A172 (cell line): ENCODE data around the gene NCK2. TPM values are rescaled to one million over a fixed set of nuclear protein-coding genes. Genes with fewer than 3 reads are reported as not detected.
"Not testable (repeated sequence)": the region's sequence is repeated elsewhere in the genome, so short reads cannot be mapped to it uniquely, and the experiment has no call there.

Experiments
- DNase-seq: peaks from one replicate; pipeline ENCODE4 v3.0.0-alpha.2; 2015; ENCODE audit warnings: low spot score
- total RNA-seq: library from RNA; depleted of rRNA; stranded (reverse); fragments of >200 nt; shearing (Covaris generic); gene quantifications from 2 replicates; pipeline ENCODE4 v1.2.3, GENCODE V29; 2014

NCK2 gene
- total RNA-seq, 1 experiment from 2014 or later: 44.0 TPM

- DNase-seq: no peak
These were observed 11.7 kb downstream of the NCK2 start for GRCh38 chr2:105756435-105756834.

GRCh38 chr2:105756865-105757264, 12.2 kb downstream of the NCK2 start:
- DNase-seq: not testable (repeated sequence)

GRCh38 chr2:105757433-105757832, 12.7 kb downstream of the NCK2 start:
- DNase-seq: no peak

GRCh38 chr2:105760191-105760590, 15.5 kb downstream of the NCK2 start:
- no peak for DNase-seq

- no peak for DNase-seq
These were observed 16.1 kb downstream of the NCK2 start for GRCh38 chr2:105760639-105761337.

GRCh38 chr2:105761931-105762515, 17.3 kb downstream of the NCK2 start:
- no peak for DNase-seq

- no peak for DNase-seq
These were observed 18.4 kb downstream of the NCK2 start for GRCh38 chr2:105763076-105763475.

GRCh38 chr2:105764059-105764458, 19.3 kb downstream of the NCK2 start:
- no peak for DNase-seq

GRCh38 chr2:105765415-105766299, 20.9 kb downstream of the NCK2 start:
- DNase-seq: no peak

GRCh38 chr2:105766300-105766866, 21.7 kb downstream of the NCK2 start:
- no peak for DNase-seq

GRCh38 chr2:105768176-105768575, 23.5 kb downstream of the NCK2 start:
- no peak for DNase-seq

- DNase-seq: no peak
These were observed 24.3 kb downstream of the NCK2 start for GRCh38 chr2:105768961-105769452.

GRCh38 chr2:105769504-105769903, 24.8 kb downstream of the NCK2 start:
- DNase-seq: no peak

GRCh38 chr2:105770149-105770548, 25.4 kb downstream of the NCK2 start:
- no peak for DNase-seq

GRCh38 chr2:105771291-105771690, 26.6 kb downstream of the NCK2 start:
- not testable (repeated sequence) for DNase-seq

- no peak for DNase-seq
These were observed 27.1 kb downstream of the NCK2 start for GRCh38 chr2:105771836-105772235.

GRCh38 chr2:105772362-105772761, 27.6 kb downstream of the NCK2 start:
- no peak for DNase-seq

GRCh38 chr2:105773568-105773967, 28.9 kb downstream of the NCK2 start:
- no peak for DNase-seq

GRCh38 chr2:105774781-105775337, 30.1 kb downstream of the NCK2 start:
- DNase-seq: no peak

GRCh38 chr2:105775809-105776559, 31.3 kb downstream of the NCK2 start:
- no peak for DNase-seq

- DNase-seq: no peak
These were observed 31.8 kb downstream of the NCK2 start for GRCh38 chr2:105776560-105776928.
